ENCODE results near the gene AIF1. TPM values are rescaled to one million over a fixed set of nuclear protein-coding genes. Genes with fewer than 3 reads are reported as not detected.

AIF1 gene
- polyA plus RNA-seq, 3 donors from 2014 or later: 6.6 to 44.1 (median 40.3) TPM

GRCh38 chr6:31651602-31652191, 36.7 kb downstream of the AIF1 start:
- no peak for DNase-seq
- peak overlapping the region; percentile 95 to 99 (median 95) for H3K4me3 Mint-ChIP-seq
- H3K27me3 Mint-ChIP-seq (ENCODE audit: low read depth in 3 of 3): peaks cover 16 to 24% (median 16%) of the 10 kb centered on the region in 3 donors
- peaks cover 49 to 63% of the 10 kb centered on the region in 2 donors for H3K4me1 Mint-ChIP-seq
- peak overlapping the region; percentile 98 to 100 (median 100) for H3K27ac Mint-ChIP-seq
- H3K9me3 Mint-ChIP-seq: no peaks in the 10 kb centered on the region
- peaks cover 8 to 25% (median 11%) of the 10 kb centered on the region in 3 donors for H3K36me3 Mint-ChIP-seq

- Mint-ChIP-seq H3K36me3 (peaks cover 4 to 19% (median 11%) of the 10 kb centered on the region in 3 donors), H3K9me3 (no peaks in the 10 kb centered on the region), H3K27ac (peak overlapping the region; percentile 98 to 100 (median 100)), H3K4me3 (peak overlapping the region; percentile 95 to 99 (median 95)), H3K4me1 (peaks cover 58 to 77% of the 10 kb centered on the region in 2 donors), H3K27me3 (ENCODE audit: low read depth in 3 of 3) (peaks cover 16 to 24% (median 16%) of the 10 kb centered on the region in 3 donors)
- DNase-seq: peak; percentile 93 to 96 (median 95)
Measured at GRCh38 chr6:31652925-31653724, 38.1 kb downstream of the AIF1 start.

GRCh38 chr6:31654574-31655348, 39.7 kb downstream of the AIF1 start:
- H3K27me3 Mint-ChIP-seq (ENCODE audit: low read depth in 3 of 3): peaks cover 16 to 22% (median 16%) of the 10 kb centered on the region in 3 donors
- peak overlapping the region in 2 of 5 donors; percentile 35 to 38 for H3K4me3 Mint-ChIP-seq

GRCh38 chr6:31655349-31656237, 40.6 kb downstream of the AIF1 start, which contains the start of gene APOM:
Gene APOM (plus strand): TSS chr6:31655894. CDS start chr6:31655967, 73 bp downstream.
- H3K4me1 Mint-ChIP-seq: peaks cover 70 to 83% of the 10 kb centered on the region in 2 donors
- H3K36me3 Mint-ChIP-seq: peaks cover 4 to 10% (median 5%) of the 10 kb centered on the region in 3 donors
- peaks cover 16 to 22% (median 16%) of the 10 kb centered on the region in 3 donors for H3K27me3 Mint-ChIP-seq (ENCODE audit: low read depth in 3 of 3)
- peak within 1 kb of the TSS in 1 of 5 donors; percentile 35 for H3K4me3 Mint-ChIP-seq
- no peak for DNase-seq
- H3K9me3 Mint-ChIP-seq: no peaks in the 10 kb centered on the region
- peak within 1 kb of the TSS; percentile 23 to 88 (median 57) for H3K27ac Mint-ChIP-seq

More at GRCh38 chr6:31654574-31655348, 39.7 kb downstream of the AIF1 start:
- peaks cover 4 to 10% (median 5%) of the 10 kb centered on the region in 3 donors for H3K36me3 Mint-ChIP-seq
- H3K9me3 Mint-ChIP-seq: no peaks in the 10 kb centered on the region
- peak overlapping the region in 3 of 6 donors; percentile 4 to 71 (median 43) for H3K27ac Mint-ChIP-seq
- no peak for DNase-seq
- peaks cover 68 to 86% of the 10 kb centered on the region in 2 donors for H3K4me1 Mint-ChIP-seq

GRCh38 chr6:31657406-31658157, 42.5 kb downstream of the AIF1 start:
- Mint-ChIP-seq H3K36me3 (peaks cover 4 to 8% (median 5%) of the 10 kb centered on the region in 3 donors), H3K4me3 (peak overlapping the region; percentile 42 to 87 (median 59)), H3K27ac (peak overlapping the region; percentile 70 to 84 (median 80)), H3K9me3 (no peaks in the 10 kb centered on the region), H3K27me3 (ENCODE audit: low read depth in 3 of 3) (peaks cover 3 to 7% (median 5%) of the 10 kb centered on the region in 3 donors), H3K4me1 (peaks cover 66 to 76% of the 10 kb centered on the region in 2 donors)
- peak in 1 of 3 donors; percentile 11 for DNase-seq

GRCh38 chr6:31658158-31658688, 43.2 kb downstream of the AIF1 start:
- Mint-ChIP-seq H3K27me3 (ENCODE audit: low read depth in 3 of 3) (peaks cover 0 to 4% (median 0%) of the 10 kb centered on the region in 3 donors), H3K9me3 (no peaks in the 10 kb centered on the region), H3K4me1 (peaks cover 65 to 72% of the 10 kb centered on the region in 2 donors), H3K27ac (peak overlapping the region; percentile 45 to 83 (median 74)), H3K4me3 (peak overlapping the region; percentile 10 to 87 (median 48)), H3K36me3 (peaks cover 4 to 8% (median 5%) of the 10 kb centered on the region in 3 donors)
- DNase-seq: no peak

GRCh38 chr6:31658983-31659648, 44.1 kb downstream of the AIF1 start:
- peak overlapping the region; percentile 87 to 91 (median 90) for H3K4me3 Mint-ChIP-seq
- H3K9me3 Mint-ChIP-seq: no peaks in the 10 kb centered on the region
- H3K27me3 Mint-ChIP-seq (ENCODE audit: low read depth in 3 of 3): peaks cover 0 to 4% (median 1%) of the 10 kb centered on the region in 3 donors
- peaks cover 4 to 14% (median 5%) of the 10 kb centered on the region in 3 donors for H3K36me3 Mint-ChIP-seq
- H3K27ac Mint-ChIP-seq: peak overlapping the region; percentile 83 to 93 (median 88)
- no peak for DNase-seq
- H3K4me1 Mint-ChIP-seq: peaks cover 70 to 77% of the 10 kb centered on the region in 2 donors

GRCh38 chr6:31659649-31660380, 44.8 kb downstream of the AIF1 start:
- DNase-seq: peak in 1 of 3 donors; percentile 17
- peak overlapping the region; percentile 87 to 91 (median 90) for H3K4me3 Mint-ChIP-seq
- H3K36me3 Mint-ChIP-seq: peaks cover 7 to 18% (median 8%) of the 10 kb centered on the region in 3 donors

GRCh38 chr6:31660381-31661261, 45.6 kb downstream of the AIF1 start, which contains the start of gene C6orf47:
Gene C6orf47 (minus strand): TSS chr6:31660778. CDS start chr6:31659947, 831 bp downstream.
- peaks cover 8 to 19% (median 8%) of the 10 kb centered on the region in 3 donors for H3K36me3 Mint-ChIP-seq
- peak; percentile 76 to 79 (median 78) for DNase-seq
- H3K27ac Mint-ChIP-seq: peak within 1 kb of the TSS; percentile 83 to 95 (median 92)
- H3K9me3 Mint-ChIP-seq: no peaks in the 10 kb centered on the region
- peaks cover 9 to 12% (median 11%) of the 10 kb centered on the region in 3 donors for H3K27me3 Mint-ChIP-seq (ENCODE audit: low read depth in 3 of 3)
- peaks cover 73 to 78% of the 10 kb centered on the region in 2 donors for H3K4me1 Mint-ChIP-seq
- H3K4me3 Mint-ChIP-seq: peak within 1 kb of the TSS; percentile 87 to 91 (median 90)

More at GRCh38 chr6:31659649-31660380, 44.8 kb downstream of the AIF1 start:
- Mint-ChIP-seq H3K4me1 (peaks cover 77 to 84% of the 10 kb centered on the region in 2 donors), H3K9me3 (no peaks in the 10 kb centered on the region), H3K27me3 (ENCODE audit: low read depth in 3 of 3) (peaks cover 3 to 8% (median 6%) of the 10 kb centered on the region in 3 donors), H3K27ac (peak overlapping the region; percentile 83 to 93 (median 88))

Measured in immature natural killer cell (primary cell).